Posterior vena cava (tissue), 2 donors: Measurements from ENCODE around the gene RNF43. TPM values are rescaled to one million over a fixed set of nuclear protein-coding genes. Genes with fewer than 3 reads are reported as not detected.

Source experiments
- DNase-seq: peaks from one replicate; pipeline ENCODE4 v3.0.0-alpha.2; 2020; ENCODE audit warnings: low spot score
- intact Hi-C, 2 donors: fragments of 100-400 bp; cut with DNase I; formaldehyde crosslinking; loops; one replicate each; pipeline versions ENCODE4 v1.14.1 to v1.14.2; 2022 to 2023
- total RNA-seq, 2 donors: library from RNA; stranded (reverse); fragmentation: NEBNext Ultra II Directional; extraction: Animal tissue kit (Norgen Biotek cat#: 25700); gene quantifications; one replicate each; pipeline ENCODE4 v1.2.1, GENCODE V29; 2021
- donor health status: DM: yes; HTN: yes; CAD: no.
- donor health status: DM: yes; HTN: yes; CAD: no.

Gene RNF43
- total RNA-seq, 2 donors from 2014 or later, result not detected

DNA sequence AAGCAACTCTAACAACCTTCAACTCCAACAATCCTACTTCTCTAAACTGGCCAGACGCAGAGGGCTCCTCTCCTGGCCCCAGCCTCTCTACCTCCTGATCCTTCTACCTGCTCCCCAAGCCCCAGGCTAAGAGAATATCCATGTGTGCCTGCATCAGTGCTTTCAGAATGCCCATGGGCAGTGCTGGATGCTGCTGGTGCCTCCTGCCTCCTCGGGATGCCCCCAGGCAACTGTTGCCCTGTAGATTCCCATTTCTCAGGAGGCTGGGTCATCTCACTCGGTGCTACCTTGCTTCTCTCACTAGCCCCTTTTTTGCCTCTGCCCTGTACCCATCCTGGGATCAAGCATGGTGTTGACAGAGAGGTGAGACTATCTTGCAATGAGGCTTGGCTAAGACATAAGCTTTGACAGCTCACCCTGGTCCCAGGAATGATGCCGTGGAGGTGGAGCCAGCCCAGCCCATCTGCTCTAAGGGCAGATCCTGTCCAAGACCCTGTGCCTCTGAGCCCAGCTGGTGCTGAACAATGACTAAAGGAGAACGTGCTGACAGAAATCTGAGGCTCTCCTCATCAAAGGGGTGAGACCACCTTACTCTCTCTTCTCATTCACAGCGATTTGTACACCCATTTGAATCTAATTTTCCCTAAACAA, 45.9 kb downstream of the RNF43 start:
- intact Hi-C loops, result no loop called here
- DNase-seq, result no peak

DNA sequence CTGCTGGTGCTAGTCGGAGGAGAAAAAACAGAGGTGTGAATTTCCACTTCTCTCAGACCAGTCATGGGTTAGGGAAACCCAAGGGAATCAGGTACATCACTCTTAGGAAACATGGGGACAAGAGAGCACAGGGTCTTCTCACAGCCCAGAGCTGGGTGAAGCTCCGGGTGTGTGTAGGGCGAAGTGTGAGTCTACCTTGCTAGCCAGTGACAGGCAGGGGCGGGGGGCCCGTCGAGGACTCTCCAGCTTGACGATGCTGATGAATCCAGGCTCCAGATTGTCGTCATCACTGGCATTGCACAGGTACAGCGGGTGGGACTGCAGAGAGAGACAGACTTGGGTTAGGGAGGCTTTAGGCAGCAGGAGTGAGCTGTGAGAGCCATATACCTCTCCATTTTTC, 46.6 kb downstream of the RNF43 start:
- DNase-seq, result no peak
- intact Hi-C loops, result no loop called here

DNA sequence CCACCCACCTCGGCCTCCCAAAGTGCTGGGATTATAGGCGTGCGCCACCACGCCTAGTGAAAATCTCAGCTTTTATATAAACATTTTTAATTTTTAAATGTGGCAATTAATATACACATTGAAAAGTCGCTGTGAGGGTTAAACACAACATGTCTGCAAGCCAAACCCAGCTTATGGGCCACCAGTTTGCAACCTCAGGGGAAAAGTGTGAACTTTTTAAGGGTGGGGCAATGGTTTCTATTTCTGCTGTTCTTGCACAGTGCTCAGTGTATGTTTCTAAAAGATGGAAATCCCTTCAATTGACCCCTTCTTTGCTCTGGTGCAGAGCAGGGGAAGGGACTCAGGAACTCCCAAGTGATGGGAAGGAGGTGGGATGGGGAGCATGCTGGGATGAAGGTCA, 47.0 kb downstream of the RNF43 start:
- intact Hi-C loops, result no loop called here
- no peak for DNase-seq

DNA sequence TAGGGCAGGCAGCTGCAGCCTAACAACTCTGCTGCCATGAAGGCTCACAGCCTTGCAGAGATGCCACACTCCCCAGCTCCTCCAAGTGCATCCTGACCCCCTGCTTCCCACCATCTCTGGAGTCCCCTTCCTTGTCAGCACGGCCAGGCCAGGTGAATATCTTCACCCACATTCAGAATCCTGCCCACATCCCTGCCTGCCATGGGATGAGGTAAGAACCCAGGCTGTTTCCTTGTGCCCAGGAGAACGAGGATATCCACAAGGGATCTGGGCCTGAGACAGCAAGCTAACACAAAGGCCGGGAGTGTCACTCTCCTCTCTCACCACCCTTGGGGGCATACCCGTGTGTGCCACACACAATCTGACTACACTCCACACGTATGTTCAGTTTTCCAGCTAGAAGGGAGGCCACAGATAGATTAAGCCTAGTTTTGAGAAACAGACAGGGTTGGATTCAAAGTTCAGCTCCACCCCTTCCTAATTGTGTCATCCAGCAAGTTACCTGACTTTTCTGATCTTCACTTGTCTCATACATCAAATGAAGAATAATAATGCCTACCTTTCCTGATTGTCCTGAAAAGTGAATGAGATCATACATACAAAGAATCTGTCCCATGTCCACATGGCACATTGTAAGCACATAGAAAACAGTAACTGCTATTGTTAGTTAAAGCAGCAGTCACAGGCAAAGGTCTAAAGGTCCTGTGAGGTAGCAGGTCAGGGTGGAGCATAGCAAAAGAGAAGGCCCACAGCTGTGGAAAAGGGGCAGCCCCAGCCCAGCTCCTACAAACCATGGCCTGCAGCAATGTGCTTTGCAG, 47.9 kb downstream of the RNF43 start:
- DNase-seq, result no peak
- intact Hi-C loops, result no loop called here

DNA sequence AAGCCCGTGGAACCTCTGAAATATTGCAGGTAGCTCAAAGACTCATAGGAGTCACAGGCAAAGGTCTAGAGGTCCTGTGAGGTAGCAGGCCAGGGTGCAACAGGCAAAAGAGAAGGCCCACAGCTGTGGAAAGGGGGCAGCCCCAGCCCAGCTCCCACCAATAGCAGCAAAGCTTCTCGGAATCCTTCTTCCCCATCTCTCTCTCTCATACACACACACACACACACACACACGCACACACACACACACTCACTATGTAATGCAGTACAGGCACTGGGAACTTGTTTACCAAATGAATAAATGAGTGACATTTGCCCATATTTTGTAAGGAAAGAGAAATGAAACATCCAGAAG, 48.5 kb downstream of the RNF43 start:
- intact Hi-C loops, result no loop called here

More for the DNA sequence above, 48.5 kb downstream of the RNF43 start:
- DNase-seq, result no peak

Other genes starting within 250 kb of the RNF43 start
- gene EPX, start 224.8 kb downstream of the RNF43 start, total RNA-seq, result not detected
- 1 to 10 TPM; 9.4 to 9.7 TPM for gene MKS1, start 198.3 kb downstream of the RNF43 start, total RNA-seq
- not detected for gene LPO, start 178.9 kb downstream of the RNF43 start, total RNA-seq
- under 1 TPM; 0.74 to 0.86 TPM for gene MPO, start 136.6 kb downstream of the RNF43 start, total RNA-seq
- gene TSPOAP1, start 88.7 kb downstream of the RNF43 start, total RNA-seq, result 1 to 10 TPM; 8.2 to 10.0 TPM
- 10 to 100 TPM; 48.4 to 50.1 TPM for gene SUPT4H1, start 65.3 kb downstream of the RNF43 start, total RNA-seq
- under 1 TPM in 1 of 2 donors, not detected in 1; 0.05 TPM for gene HSF5, start 70.9 kb upstream of the RNF43 start, total RNA-seq
- gene MTMR4, start 97.1 kb upstream of the RNF43 start, total RNA-seq, result 10 to 100 TPM; 27.4 to 28.5 TPM